ENCODE data around the gene SCUBE3.
A peak's percentile ranks its signal among the peaks of the same experiment; 100 is the strongest.

SCUBE3 gene

DNA sequence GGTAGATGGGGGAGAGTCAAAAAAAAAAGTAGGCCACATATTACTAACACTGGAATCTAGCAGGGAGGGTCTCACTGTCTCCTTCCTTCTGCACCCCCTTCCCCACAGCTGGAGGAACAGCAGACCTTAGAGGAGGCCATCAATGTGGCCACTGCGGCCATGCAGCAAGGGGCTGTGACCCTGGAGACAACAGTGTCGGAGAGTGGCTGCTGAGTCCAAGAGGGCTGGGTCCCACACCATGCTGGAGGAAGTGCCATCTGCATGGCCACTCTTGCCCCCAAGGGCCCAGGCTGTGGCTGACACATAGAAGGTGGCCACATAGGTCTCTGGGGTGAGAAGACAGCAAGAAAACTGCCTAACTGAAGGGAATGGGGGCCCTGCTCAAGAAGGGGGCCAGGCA, 81.3 kb downstream of the SCUBE3 start:
- intact Hi-C loops (cut with DNase I) = no loop called here
- DNase-seq = no peak

DNA sequence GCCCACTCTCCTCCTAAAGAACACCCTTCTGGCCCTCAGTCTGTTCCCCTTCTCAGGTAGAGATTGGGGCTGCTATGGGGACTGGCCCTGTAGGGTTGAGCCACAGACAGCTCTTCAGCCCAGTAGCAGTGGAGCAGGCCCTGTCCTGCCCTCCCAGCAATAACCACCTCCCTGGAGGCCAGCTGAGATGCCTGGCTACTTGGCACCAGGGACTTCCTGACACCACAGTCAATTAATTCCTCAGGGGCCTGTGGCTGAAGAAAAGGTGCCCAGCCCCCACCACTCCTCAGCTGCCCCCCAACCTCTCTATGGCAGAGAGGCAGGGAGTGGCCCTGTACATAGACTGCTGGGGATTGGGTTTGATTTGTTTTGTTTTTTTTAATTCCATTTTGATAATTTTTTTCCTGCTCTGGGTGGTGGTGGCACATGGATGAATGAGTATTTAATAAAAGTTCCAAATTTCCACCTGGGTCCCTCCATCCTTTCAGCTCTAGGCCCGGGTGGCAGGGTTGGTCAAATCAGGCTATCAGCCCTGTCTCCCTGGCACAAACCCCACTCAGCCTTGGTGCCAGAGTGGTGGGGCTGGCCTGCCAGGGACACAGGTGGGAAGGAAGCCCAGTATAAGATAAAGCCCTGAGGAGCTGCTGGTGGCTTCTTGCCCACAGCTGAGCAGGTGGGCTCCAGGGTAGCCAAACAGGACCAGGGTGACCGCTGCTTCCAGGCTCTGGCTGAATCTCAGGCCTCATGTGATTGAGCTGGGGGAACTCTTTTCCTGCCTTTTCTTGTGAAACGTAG, 82.0 kb downstream of the SCUBE3 start:
- intact Hi-C loops (cut with DNase I) = no loop called here
- no peak for DNase-seq

- intact Hi-C loops (cut with DNase I) = no loop called here
- no peak for DNase-seq
These were observed 83.3 kb downstream of the SCUBE3 start for GRCh38 chr6:35296931-35297600.

GRCh38 chr6:35297601-35298481, 84.1 kb downstream of the SCUBE3 start, which contains the start of gene DEF6:
TSS of gene DEF6 (plus strand) at chr6:35297818. CDS start at chr6:35297857, 39 bp downstream.
- DNase-seq = peak in 9 of 10 donors; percentile 15 to 89 (median 47)
- intact Hi-C loops (cut with DNase I) = no loop called here

DNA sequence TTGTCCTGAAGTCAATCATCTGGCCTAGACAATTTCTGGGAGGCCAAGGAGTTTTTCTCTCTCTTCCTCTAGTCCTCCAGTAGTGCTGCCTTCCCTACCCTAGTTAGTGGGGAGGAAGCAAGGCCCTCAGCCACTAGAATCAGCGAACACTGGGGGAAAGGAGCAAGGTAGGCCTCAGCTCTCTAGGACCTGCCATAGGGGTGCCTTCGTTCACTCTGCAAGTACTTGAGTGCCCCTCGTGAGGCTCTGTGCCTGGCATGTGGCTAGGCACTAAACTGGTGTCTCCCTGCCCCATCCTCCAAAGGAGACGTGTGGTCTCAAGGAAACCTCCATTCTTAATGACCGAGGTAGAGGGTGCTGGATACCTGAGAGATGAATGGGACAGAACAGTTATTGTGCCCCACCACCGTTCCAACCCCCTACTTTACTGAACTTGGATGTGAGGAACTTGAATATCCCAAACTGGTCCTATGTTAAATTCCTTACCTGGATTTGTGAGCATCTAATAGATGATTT, 84.9 kb downstream of the SCUBE3 start:
- DNase-seq = no peak
- intact Hi-C loops (cut with DNase I) = no loop called here

DNA sequence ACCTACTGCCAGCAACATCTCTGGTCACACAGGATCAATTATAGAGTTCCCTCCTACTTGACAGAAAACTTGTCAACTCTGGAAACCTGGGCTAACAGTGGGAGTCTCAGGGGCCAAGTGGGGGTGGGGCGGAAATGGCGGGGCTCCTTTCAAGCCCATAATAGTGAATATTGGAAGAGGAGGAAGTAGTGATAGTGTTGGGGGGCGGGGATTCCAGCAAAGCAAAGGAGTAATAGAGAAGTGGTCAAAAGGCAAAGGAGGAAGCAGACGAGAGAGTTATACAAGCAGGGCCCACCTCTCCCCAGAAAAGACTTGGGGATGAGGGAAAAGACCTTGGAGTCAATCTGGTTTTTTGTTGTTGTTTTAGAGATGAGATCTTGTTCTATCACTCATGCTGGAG, 85.9 kb downstream of the SCUBE3 start:
- intact Hi-C loops (cut with DNase I) = no loop called here
- DNase-seq = no peak

DNA sequence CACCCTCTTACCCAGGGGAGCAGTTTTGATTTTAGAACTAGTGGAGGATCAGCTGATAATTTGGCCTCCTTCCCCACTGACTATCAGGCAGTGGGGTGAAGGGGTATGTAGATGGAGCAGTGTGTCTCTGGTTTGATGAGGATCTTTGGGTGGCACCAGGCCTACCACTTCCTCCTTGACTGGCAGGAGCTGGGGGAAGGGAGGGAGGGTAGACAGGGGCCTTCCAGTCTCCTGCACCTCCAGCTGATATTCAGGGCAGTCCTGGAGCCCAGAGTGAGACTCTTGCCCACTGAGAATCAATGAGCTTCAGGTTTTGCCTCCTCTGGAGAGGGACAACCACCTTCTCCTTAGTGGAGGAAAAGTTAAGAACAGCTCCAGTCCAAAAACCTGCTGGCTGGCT, 87.1 kb downstream of the SCUBE3 start:
- intact Hi-C loops (cut with DNase I) = no loop called here

More for the DNA sequence above, 87.1 kb downstream of the SCUBE3 start:
- no peak for DNase-seq
